ENCODE results near the gene MDH2.

GRCh38 chr7:76072243-76073148 lies 24.6 kb downstream of the MDH2 start:
- TF ChIP-seq CTCF (IDR thresholded peaks at IDR 0.05) (no peak), POLR2AphosphoS5 (IDR thresholded peaks at IDR 0.05) (no peak), EP300 (IDR thresholded peaks at IDR 0.05) (no peak), POLR2A (IDR thresholded peaks at IDR 0.05) (no peak)
